Posterior cingulate gyrus (tissue), 11 donors: ENCODE data around the gene LILRB1.
A peak's percentile ranks its signal among the peaks of the same experiment; 100 is the strongest.
"Not testable (repeated sequence)": the region's sequence is repeated elsewhere in the genome, so short reads cannot be mapped to it uniquely, and the experiment has no call there.

Source experiments
- DNase-seq, 10 donors: peaks; one replicate each; pipeline versions ENCODE4 v3.0.0 to v3.0.0-alpha.2; 2020 to 2021; ENCODE audit warnings: mixed read lengths in 3 of 10
- intact Hi-C: fragments of 100-400 bp; cut with DNase I; formaldehyde crosslinking; loops from one replicate; pipeline ENCODE4 v1.15.1; 2023

Gene LILRB1

GRCh38 chr19:54660306-54660705, 30.0 kb downstream of the LILRB1 start:
- DNase-seq = no peak
- intact Hi-C loops = no loop called here

DNA sequence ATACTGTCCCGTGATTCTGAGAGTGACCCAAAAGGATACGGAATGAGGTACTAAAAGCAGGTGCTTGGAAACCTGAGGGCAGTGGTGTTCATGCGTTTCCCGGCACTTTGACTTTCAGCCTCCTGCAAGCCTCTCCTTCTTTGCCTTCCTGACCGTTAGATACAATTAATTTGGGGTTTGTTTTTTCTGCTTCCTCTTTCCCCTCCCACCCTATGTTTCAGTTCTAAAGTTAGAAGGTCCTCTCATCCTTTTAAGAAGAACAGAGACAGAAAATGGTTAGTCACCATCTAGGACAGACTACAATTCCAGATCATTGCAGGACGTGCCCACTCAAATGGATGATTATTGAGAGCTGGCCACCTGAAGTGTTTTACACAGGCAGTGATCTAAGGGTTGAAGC, 30.7 kb downstream of the LILRB1 start:
- DNase-seq = no peak
- intact Hi-C loops = no loop called here

DNA sequence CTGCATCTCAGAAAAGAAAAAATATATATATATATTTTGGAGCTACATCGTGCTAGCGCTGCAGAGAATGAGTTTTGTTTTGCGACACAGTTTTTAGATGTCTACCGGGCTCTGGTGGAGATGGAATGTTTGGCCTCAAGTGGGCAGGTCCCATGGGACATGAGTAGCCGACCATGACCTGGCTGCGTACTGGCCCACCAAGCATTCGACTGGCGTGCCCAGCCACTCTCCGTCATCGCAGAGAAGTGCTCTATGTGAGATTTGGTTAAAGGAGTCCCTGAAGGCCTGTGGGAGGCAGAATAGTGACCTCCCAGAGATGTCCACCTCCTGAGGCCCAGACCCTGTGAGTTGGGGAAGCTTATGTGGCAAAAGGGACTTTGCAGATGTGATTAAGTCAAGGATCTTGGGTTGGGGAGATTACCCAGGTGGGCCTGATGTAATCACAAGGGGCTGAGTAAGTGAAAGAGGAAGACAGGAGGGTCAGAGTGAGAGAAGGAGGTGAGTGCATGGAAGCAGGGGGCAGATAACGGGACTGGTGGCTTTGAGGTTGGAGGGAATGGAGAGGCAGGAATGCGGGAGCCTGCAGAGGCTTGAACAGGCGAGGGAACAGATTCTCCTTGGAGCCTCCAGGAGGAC, 31.7 kb downstream of the LILRB1 start:
- DNase-seq = no peak
- intact Hi-C loops = no loop called here

GRCh38 chr19:54662730-54663129, 32.4 kb downstream of the LILRB1 start, which contains the start of gene LILRB4:
LILRB4 (plus strand) TSS chr19:54662985; CDS start chr19:54663034, 49 bp downstream.
- DNase-seq = peak in 3 of 10 donors; percentile 7 to 84 (median 21)
- intact Hi-C loops = no loop called here

GRCh38 chr19:54665530-54665929, 35.2 kb downstream of the LILRB1 start:
- DNase-seq = no peak

DNA sequence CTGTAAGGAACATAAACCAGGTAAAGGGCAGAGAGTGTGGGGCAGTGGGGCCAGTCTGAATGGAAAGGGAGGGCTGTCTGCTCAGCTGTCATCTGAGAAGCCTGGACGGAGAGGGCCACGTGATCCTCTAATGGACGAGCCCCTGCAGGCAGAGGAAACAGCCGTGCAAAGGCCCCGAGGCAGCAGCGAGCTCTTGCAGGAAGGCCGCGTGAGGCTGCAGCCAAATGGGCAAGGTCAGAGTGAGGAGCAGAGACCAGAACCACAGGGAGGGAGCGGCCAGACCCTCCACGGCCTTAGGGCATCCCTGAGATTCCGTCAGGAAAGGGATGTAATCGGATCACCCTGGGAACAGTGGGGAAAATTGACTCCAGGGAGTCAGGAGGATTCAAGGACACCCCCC, 36.9 kb downstream of the LILRB1 start:
- peak in 1 of 10 donors; percentile 78 for DNase-seq
- intact Hi-C loops = no loop called here

More at GRCh38 chr19:54665530-54665929, 35.2 kb downstream of the LILRB1 start:
- intact Hi-C loops = no loop called here

GRCh38 chr19:54668353-54668752, 38.1 kb downstream of the LILRB1 start:
- intact Hi-C loops = no loop called here
- DNase-seq = no peak

- intact Hi-C loops = no loop called here
- no peak for DNase-seq
These were observed 40.5 kb downstream of the LILRB1 start for GRCh38 chr19:54670576-54671357.

DNA sequence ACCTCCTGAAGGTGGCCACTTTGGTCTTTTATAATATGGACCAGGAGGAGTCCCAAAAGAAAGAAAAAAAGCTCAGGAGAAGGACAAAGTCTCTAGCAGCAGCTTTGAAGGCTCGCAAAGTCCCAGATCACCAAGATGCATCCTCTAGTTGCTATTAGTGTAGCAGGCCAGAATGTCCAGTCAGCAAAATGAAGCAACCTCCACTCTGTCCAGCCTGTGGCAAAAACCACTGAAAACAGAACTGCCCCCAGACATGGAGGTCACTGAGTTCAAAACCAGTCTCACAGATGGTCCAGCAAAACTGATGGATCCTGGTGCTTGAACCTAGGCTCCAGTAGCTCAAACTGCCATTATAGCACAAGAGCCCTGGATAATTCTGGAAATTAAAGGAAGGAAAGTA, 42.9 kb downstream of the LILRB1 start:
- intact Hi-C loops = no loop called here
- peak in 1 of 10 donors; percentile 25 for DNase-seq

DNA sequence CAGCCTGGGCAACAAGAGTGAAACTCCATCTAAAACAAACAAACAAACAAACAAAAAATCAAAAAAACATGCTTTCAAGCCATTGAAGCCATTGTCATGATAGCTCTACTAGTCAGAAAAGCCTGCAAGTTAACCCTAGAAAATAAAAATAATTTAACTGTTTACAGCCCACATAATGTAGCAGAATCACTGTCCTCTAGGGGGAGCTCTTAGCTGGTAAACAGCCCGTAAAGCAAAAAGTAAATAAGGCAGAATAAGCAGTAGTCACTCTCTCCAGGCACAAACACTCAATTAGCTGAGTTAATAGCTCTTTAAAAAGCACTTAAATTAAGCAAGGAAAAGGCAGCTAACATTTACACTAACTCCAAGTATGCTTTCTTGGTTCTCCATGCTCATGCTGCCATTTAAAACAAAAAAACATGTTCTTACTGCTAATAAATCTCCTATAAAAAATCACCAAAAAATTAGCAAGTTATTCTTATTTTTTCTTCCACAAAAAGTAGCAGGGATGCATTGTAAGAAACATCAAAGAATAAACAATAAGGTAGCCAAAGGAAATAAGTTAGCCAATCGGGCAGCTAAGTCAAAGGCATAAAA, 43.8 kb downstream of the LILRB1 start:
- no peak for DNase-seq
- intact Hi-C loops = no loop called here

- intact Hi-C loops = loop anchor here (2.0 kb wide), 1 partner anchor 196 kb away; no protein-coding TSS in a partner anchor
- not testable (repeated sequence) for DNase-seq
These were observed 46.0 kb downstream of the LILRB1 start for GRCh38 chr19:54676210-54676834.

DNA sequence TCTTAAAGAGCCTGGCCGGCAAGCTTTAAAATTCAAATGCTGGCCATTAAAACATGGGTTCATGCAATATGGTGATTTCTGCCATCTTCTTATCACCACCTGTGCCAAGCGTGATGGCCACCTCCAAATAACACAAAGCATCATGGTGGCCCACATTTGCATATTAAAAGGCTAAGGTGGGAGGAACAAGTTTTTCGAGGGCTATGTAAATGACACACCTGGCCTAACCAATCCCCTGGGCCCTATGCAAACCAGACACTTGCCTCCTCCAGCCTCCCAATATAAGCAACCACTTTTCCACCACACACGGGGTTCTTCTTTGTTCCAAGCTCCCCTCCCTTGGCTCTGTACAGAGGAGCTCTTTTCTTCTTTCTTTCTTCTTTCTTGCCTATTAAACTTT, 46.9 kb downstream of the LILRB1 start:
- no peak for DNase-seq
- intact Hi-C loops = loop anchor here (2.0 kb wide), 1 partner anchor 196 kb away; no protein-coding TSS in a partner anchor

GRCh38 chr19:54681596-54681995, 51.3 kb downstream of the LILRB1 start:
- DNase-seq, intact Hi-C loops: not testable (repeated sequence)

DNA sequence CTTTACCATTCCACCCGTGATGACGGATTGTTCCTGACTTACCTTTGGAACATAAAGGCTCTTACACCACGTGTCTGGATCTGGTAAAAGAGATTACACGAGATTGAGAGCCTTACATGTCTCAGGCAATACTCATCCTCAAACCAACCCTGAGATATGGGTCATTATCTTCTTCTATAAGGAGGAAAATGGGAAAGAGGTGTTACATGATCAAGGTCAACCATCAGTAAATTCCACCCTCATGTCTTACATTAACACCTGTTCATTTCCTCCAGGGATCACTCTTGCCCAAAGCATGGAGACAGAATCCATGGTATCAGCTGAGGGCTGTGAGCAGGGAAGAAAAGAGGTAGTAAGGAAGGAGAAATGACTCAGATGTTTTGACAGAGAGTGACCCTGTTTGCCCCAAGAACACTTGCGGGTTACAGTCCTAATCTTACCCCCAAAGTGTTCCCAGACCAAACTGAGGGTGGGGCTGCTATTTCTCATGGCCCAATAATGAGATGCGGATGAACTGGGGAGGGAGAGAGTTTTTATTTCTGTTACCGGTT, 52.1 kb downstream of the LILRB1 start:
- no peak for DNase-seq
- intact Hi-C loops = no loop called here

DNA sequence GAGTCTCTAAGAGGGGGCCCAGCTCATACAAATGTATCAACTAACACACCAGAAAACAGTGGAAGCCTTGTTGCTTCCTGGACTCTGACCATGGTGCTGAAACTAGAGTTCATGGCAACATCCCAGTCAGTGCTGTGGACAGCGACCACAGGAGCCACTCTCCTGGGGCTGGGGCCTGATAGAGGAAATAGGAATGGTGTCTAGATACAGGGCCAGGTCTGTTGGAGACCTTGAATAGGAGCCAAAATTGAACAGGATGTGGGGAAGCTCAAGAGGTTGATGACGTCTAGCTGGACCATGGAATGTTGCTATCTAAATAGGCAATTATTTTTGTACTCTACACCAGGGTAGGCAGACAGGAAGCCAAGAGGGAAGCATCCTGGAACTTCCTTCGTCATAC, 54.2 kb downstream of the LILRB1 start:
- intact Hi-C loops = no loop called here
- DNase-seq = no peak
